ENCODE measurements around the gene PER3.

Gene PER3

DNA sequence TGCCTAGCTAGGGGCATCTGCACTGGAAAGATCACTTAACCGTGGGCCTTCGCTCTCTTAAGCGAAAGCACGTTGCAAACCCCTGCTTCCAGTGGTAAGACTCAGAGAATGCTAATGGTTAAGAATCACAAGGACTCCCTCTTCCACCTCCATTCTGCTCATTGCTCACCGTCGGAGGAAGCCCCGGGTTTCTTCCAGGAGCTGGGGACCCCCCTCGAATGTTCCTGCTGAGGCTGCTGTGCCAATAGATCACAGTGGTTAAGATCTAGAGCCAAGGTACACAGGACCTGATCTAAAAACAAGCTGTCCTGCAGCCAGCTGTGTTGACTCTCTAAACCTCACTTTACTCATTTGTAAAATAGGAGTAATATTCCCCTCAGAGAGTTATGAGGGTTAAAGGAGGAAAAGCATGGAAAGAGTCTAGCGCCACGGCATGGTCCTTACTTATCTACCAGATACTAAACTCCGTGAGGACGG lies 12.2 kb upstream of the PER3 start:
- peak overlapping the region; percentile 68 for H3K27ac ChIP-seq (ENCODE audit: poor library complexity, severe bottlenecking)
- no peak for ATAC-seq (ENCODE audit: low read depth)
- no peaks in the 10 kb centered on the region for H3K9me3 ChIP-seq (ENCODE audit: severe bottlenecking)
- peaks cover 37% of the 10 kb centered on the region for H3K36me3 ChIP-seq (ENCODE audit: low read depth)
- H3K4me1 ChIP-seq (ENCODE audit: insufficient read depth, poor library complexity, severe bottlenecking) = no peaks in the 10 kb centered on the region
- DNase-seq (ENCODE audit: low spot score) = no peak
- no peaks in the 10 kb centered on the region for H3K27me3 ChIP-seq (ENCODE audit: insufficient read depth, poor library complexity, severe bottlenecking)
- TF ChIP-seq, protein P1, sequence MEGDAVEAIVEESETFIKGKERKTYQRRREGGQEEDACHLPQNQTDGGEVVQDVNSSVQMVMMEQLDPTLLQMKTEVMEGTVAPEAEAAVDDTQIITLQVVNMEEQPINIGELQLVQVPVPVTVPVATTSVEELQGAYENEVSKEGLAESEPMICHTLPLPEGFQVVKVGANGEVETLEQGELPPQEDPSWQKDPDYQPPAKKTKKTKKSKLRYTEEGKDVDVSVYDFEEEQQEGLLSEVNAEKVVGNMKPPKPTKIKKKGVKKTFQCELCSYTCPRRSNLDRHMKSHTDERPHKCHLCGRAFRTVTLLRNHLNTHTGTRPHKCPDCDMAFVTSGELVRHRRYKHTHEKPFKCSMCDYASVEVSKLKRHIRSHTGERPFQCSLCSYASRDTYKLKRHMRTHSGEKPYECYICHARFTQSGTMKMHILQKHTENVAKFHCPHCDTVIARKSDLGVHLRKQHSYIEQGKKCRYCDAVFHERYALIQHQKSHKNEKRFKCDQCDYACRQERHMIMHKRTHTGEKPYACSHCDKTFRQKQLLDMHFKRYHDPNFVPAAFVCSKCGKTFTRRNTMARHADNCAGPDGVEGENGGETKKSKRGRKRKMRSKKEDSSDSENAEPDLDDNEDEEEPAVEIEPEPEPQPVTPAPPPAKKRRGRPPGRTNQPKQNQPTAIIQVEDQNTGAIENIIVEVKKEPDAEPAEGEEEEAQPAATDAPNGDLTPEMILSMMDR (IDR thresholded peaks at IDR 0.05; ENCODE audit: poor library complexity, severe bottlenecking) = no peak
- peak overlapping the region; percentile 97 for H3K4me3 ChIP-seq (ENCODE audit: severe bottlenecking)

DNA sequence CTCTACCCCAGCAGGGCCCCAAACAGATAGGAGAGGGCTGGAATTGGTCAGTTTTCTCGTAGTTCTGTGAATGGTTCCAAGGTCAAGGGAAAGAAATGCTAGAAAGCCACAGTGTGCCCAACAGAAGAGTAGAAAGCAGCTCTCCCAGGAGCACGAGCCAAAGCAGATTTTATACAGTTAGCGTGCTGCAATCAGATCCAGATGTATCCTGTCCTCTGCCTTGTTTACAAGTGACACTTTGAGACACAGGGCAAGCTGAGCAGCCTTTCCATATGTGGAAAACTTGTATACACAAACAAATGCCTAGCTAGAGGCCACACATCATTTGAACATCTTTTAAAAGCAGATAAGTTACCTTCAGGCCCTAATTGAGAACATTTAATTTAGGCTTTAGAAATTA lies 6.5 kb upstream of the PER3 start:
- no peaks in the 10 kb centered on the region for H3K9me3 ChIP-seq (ENCODE audit: severe bottlenecking)
- H3K27me3 ChIP-seq (ENCODE audit: insufficient read depth, poor library complexity, severe bottlenecking) = no peaks in the 10 kb centered on the region
- DNase-seq (ENCODE audit: low spot score) (no peak), ATAC-seq (ENCODE audit: low read depth) (no peak)
- H3K4me3 ChIP-seq (ENCODE audit: severe bottlenecking) = no peak overlapping the region
- no peak overlapping the region for H3K27ac ChIP-seq (ENCODE audit: poor library complexity, severe bottlenecking)
- no peaks in the 10 kb centered on the region for H3K4me1 ChIP-seq (ENCODE audit: insufficient read depth, poor library complexity, severe bottlenecking)
- H3K36me3 ChIP-seq (ENCODE audit: low read depth) = peaks cover 75% of the 10 kb centered on the region
- TF ChIP-seq, protein P1 (IDR thresholded peaks at IDR 0.05; ENCODE audit: poor library complexity, severe bottlenecking) = no peak

DNA sequence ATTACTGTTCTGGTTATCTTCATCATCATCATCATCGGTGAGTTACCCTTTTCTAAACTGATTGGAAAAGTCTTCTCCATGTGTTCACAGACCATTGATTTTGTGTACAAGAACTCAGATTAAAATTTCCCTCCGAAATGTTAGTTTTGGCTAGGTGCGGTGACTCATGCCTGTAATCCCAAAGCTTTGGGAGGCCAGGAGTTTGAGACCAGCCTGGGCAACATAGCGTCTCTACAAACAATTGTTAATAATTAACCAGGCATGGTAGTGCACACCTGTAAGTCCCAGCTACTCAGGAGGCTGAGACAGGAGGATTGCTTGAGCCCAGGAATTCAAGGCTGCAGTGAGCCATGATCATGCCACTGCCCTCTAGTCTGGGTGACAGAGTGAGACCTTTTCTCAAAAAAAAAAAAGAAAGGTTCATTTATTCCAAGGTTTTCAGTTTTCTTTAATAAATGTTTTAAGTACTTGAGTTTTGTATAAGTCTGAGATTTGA lies 5.9 kb upstream of the PER3 start:
- Histone ChIP-seq H3K36me3 (ENCODE audit: low read depth) (peaks cover 70% of the 10 kb centered on the region), H3K9me3 (ENCODE audit: severe bottlenecking) (no peaks in the 10 kb centered on the region), H3K4me3 (ENCODE audit: severe bottlenecking) (no peak overlapping the region), H3K4me1 (ENCODE audit: insufficient read depth, poor library complexity, severe bottlenecking) (no peaks in the 10 kb centered on the region), H3K27me3 (ENCODE audit: insufficient read depth, poor library complexity, severe bottlenecking) (no peaks in the 10 kb centered on the region), H3K27ac (ENCODE audit: poor library complexity, severe bottlenecking) (no peak overlapping the region)
- no peak for DNase-seq (ENCODE audit: low spot score)
- TF ChIP-seq, protein P1 (IDR thresholded peaks at IDR 0.05; ENCODE audit: poor library complexity, severe bottlenecking) = no peak
- ATAC-seq (ENCODE audit: low read depth) = no peak

DNA sequence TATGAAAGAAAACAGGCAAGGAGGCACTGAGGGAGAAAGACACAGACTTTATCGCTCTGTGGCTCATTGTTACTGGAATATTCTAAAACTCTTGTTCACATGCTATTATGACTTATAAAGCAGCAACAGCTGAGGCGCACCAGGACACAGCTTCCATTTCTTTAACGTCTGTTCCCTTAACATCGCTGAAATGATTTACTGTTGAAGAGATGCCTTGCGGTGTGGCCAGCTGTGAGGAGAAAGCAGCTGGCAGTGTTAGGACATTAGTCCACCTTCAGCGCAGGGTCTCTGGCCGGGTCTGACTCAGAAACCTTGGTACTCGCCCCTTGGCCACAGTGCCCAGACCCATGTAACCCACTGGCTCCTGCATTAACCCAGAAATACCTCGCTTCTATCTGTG lies 3.1 kb upstream of the PER3 start:
- TF ChIP-seq, protein P1 (IDR thresholded peaks at IDR 0.05; ENCODE audit: poor library complexity, severe bottlenecking) = no peak
- Histone ChIP-seq H3K4me3 (ENCODE audit: severe bottlenecking) (no peak overlapping the region), H3K27me3 (ENCODE audit: insufficient read depth, poor library complexity, severe bottlenecking) (no peaks in the 10 kb centered on the region), H3K27ac (ENCODE audit: poor library complexity, severe bottlenecking) (no peak overlapping the region), H3K9me3 (ENCODE audit: severe bottlenecking) (no peaks in the 10 kb centered on the region), H3K36me3 (ENCODE audit: low read depth) (peaks cover 57% of the 10 kb centered on the region), H3K4me1 (ENCODE audit: insufficient read depth, poor library complexity, severe bottlenecking) (no peaks in the 10 kb centered on the region)
- DNase-seq (ENCODE audit: low spot score) (no peak), ATAC-seq (ENCODE audit: low read depth) (no peak)

DNA sequence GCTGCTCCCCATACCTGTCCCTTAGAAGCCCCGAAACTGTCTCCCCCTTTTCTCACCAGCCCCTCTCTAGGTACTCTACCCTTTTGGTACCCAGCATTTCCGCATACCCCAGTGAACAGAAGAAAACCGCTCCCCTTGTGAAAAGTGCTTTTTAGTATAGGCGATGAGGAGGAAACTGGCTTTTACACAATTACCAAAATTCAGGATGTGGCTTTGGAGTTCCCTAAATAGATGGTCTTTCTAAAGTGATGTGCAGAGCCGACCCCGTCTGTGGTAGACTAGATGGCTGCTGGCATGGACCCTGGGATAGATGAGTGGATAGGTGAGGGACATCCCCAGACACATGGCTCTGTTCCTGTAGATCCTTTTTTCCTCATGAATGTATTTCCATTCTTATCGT lies 2.6 kb upstream of the PER3 start:
- H3K9me3 ChIP-seq (ENCODE audit: severe bottlenecking) = no peaks in the 10 kb centered on the region
- H3K27me3 ChIP-seq (ENCODE audit: insufficient read depth, poor library complexity, severe bottlenecking) = no peaks in the 10 kb centered on the region
- peaks cover 57% of the 10 kb centered on the region for H3K36me3 ChIP-seq (ENCODE audit: low read depth)
- ATAC-seq (ENCODE audit: low read depth) = no peak
- H3K4me3 ChIP-seq (ENCODE audit: severe bottlenecking) = no peak overlapping the region
- no peak overlapping the region for H3K27ac ChIP-seq (ENCODE audit: poor library complexity, severe bottlenecking)
- TF ChIP-seq, protein P1 (IDR thresholded peaks at IDR 0.05; ENCODE audit: poor library complexity, severe bottlenecking) = no peak
- no peak for DNase-seq (ENCODE audit: low spot score)
- no peaks in the 10 kb centered on the region for H3K4me1 ChIP-seq (ENCODE audit: insufficient read depth, poor library complexity, severe bottlenecking)
